Measurements from ENCODE around the gene WSB1.

Gene WSB1

DNA sequence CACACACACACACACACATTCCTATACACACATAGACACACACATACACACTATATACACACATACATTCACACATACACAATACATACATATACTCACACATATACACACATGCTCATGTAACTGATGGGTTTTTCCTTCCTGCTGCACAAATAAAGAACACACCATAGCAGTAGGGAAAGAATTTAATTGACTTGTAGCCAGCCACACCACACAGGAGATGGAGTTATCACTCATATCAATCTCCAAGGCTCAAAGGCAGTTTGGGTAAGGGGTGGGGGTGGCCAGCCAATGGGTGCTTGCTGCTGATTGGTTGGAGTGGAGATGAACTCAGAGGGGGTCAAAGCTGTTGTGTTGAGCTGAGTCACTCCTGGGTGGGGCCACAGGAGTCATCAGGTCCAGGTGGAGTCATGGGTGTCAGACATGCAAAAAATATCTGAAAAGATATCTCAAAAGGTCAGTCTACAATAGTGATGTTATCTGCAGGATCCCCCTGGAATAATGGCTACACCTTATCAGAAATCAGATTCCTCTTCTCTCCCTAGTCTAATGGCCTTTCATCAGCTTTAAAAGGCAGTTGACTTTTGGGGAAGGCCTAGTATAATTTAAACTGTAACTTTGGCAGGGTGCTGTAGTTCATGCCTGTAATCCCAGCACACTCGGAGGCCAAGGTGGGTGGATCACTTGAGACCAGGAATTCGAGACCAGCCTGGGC is 46.1 kb downstream of the WSB1 start:
- DNase-seq = no peak

DNA sequence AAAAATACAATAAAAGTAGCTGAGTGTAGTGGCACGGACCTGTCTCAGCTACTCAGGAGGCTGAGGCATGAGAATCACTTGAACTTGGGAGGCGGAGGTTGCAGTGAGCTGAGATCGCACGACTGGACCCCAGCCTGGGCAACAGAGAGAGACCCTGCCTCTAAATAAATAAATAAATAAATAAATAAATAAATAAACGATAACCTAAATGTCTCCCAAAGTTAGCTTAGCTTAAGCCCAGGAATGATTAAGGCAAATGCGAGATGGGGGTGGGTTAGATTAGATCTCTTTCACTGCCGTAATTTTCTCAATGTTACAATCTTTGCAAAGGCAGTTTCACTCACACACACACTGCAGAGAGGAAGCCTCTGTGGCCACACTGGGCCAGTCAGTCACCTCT is 46.7 kb downstream of the WSB1 start:
- no peak for DNase-seq

DNA sequence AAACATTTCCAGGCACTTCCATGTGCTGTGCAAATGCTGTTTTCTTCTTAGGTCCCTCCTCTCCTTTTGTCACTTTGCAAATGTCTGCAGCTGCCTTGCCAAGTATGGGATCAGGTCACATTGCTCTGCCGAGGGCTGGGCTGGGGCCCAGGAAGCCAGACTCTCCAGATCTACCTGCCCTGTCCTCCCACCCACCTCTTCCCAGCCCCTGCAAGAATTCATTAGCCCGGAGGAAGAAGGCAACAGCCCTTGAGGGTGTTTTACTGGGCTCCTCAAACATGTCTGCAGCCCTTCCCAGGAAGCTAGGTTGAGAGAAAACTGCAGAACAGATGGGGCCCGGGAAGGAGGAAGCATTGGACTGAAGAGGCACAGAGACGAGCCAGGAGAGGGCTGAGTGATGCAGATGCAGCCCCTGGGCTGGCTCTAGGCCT is 47.1 kb downstream of the WSB1 start:
- peak; percentile 37 for DNase-seq

DNA sequence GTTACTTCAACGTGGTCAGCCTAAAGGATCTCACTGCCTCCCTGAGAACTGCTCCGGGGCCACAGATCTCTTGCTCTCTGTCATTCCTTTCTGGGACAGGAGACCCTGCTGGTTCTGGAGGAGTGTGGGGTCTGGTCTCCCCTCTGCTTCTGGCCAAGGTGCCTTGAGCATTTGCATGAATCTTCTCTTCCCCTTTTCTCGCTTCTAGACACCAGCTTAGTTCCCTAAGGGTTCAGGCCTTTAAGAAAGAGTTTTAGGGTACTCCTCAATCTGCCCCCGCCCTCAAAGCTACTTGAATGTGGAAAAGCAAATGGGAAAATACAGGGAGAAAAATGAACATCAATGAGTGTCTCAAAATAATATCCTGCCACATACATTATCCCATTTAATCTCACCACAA is 48.1 kb downstream of the WSB1 start:
- no peak for DNase-seq

DNA sequence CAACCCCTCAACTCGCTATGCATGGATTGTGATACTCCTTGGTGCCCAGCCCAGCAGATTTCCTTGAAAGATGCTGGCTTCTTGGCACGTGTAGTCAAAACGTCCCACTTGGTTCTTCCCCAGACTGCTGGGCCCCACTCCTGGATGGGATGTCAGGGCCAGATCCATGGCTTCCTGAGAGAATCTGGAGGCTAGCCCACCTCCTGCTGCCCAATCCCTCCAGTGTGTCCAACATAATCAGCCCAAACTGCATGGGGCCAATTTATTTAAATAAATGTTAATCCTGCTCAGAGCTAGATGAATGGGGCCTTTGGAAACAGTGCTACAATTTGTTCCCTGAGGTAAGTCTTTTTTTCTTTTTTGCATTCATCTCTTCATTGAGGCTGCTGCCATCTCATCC is 49.4 kb downstream of the WSB1 start:
- no peak for DNase-seq

DNA sequence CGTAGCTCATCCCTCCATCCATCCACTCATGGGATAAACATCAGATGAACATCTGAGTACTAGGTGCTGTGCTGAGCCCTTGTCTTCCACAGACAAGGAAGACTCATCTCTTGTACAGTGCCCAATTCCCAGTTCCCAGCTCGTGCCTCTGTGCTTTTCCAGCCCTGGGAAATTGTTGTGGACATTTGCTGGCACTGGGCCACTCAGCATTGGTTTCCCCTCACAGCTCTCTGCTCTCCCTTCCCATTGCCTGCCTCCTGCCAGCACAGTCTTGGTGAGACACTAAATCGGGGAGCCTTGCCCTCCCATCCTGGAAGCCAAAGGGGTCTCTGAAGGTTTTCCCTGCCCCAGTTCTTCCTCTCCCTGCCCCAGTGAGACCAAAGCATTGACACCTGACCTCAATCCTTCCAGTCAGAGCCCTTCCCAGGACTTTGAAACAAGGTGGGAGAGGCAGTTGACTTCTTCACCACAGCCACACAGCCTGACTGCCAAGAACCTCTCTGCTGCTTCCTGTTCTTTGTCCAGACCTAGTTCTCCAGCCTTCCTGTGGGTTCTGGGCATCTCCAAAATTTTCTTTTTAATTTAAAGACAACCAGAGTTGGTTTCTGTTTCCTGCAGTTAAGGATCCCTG is 50.2 kb downstream of the WSB1 start:
- DNase-seq = peak; percentile 46

DNA sequence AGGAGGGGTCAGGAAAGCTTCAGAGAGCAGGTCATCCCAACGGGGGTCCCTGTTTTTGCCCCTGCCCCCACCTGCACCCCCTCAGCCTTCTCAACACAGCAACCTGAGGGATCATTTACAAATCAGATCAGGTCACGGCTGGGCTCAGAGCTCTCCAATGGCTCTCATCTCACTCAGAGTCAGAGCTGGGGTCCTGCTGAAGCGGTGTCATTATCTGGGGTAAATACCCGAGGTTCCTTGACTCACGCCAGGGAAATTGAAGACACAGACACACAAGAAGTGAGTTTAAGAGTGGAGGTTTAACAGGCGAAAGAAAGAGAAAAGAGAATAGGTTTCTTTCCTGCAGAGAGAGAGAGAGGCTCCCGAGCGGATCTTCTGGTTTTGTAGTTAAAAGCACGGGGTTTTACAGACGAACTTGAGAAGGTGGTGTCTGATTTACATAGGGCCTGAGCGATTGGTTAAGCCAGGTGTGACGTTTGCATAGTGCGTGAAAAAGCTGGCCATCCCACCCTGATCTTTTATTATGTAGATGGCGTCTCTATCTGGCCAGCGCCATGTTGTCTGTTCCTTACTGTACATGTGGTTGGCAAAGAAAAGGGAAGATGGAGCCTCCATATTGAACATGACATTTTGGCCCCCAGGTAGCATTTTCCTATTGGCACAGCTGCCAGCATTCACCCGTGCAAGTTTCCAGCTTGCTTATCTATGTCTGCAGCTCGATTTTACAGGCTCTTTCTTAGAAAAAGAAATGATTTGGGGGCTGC is 51.4 kb downstream of the WSB1 start:
- peak; percentile 92 for DNase-seq

DNA sequence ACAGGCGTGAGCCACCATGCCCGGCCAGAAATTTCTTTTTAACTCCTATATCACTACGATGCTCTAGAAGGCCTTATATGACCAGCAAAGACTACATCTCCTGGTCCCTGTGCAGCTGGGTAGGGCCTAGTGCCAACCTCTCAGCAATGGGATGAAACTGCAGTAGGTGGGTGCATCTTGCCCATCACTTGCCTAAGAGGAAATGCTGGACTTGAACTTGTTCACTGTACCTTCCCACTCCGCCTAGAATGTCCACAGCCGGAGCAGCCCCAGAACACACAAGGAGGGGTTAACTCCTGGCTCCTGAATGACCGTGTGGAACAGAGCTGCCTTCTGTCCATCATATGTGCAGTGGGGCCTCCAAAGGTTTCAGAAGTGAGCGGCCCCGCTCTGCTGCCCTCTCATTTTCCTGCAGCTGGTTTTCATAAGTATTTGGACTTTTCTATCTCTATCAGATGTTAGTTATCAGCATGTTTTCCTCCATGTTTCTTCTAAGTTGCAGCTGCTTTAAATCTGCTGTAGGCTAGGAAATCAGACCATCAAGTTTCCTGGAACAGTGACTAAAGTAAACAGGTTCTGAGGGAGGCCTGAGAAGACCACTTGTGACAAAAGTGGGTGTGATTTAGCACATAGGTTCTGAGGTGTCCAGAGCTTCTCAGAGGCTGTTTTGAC is 52.5 kb downstream of the WSB1 start:
- no peak for DNase-seq

DNA sequence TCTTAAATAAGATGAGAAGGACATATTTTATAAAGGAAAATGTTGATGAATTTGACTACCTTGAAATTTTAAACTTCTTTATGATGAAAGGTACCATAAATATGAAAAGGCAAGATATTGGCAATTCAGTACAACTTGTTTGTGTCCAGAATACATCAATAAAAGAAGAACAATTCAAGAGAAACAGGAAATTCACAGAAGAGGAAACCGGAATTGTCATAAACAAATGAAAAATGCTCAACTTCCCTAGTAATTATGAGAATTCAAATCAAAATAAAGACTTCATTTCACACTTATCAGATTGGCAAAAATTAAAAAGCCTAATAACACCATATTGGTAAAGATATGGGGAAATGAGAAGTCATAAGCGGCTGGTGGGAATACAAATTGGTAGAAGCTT is 54.3 kb downstream of the WSB1 start:
- DNase-seq = no peak

DNA sequence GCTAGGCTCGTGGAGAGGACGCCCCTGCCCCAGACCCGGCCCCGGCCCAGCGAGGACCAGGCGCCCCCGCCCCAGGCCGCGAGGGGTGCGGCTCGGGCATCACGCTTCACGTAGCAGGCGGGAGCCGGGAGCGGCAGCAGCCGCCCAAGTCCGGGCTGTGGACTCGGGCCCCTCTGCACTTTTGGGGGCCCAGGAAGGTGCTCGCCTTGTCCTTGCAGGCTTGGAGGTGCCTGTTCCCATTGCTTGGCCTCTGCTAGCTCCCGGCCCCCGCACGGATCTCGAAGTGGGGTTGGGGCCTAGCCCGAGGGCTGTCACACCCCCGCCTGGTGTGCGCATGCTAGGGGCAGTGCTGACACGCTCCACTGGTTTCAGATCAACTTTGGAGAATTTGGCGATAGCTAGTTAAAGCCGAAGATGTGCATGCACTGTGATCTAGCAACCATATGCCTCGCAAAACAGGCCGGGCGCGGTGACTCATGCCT is 55.7 kb downstream of the WSB1 start:
- no peak for DNase-seq

DNA sequence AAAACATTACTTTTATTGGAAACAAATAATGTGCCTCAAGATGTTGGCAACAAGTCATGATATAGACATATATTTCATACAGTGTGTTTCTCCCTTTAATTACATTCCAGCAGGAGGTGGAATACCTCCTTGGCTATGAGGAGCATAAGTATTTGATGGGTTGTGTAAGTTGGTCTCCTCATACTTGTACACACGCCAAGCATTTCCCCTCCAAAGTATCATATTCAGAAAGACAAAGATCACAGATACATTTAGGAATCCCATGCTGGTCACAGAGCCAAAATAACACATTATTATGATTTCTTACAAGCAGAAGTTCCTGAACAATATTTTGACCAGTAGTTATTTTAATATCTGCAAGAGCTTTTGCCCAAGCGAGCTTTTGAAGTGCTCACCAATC is 57.8 kb downstream of the WSB1 start:
- no peak for DNase-seq

DNA sequence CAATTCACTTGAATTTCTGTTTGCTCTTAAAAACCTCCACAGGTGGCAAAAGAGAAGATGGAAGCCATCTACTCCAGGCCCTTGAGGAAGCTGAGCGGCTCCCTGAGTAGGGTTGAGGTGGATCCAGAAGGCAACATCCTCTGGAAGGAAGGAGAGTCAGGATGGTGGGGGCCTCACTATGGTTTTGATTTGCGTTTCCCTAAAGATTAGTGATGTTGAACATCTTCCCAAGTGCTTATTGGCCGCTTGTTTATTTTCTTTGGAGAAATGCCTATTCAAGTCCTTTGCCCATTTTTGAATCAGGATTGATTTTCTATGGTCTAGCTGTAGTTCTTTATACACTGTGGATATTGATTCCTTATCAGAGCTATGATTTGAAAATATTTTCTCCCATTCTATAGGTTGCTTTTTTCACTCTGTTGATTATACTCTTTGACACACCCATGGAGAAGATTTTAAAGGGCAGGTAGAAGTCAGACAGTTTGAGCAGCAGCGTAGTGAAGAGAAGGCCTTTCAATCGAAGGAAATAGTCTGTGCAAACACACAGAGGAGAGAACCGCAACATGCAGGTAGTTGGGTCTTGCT is 58.6 kb downstream of the WSB1 start:
- no peak for DNase-seq

DNA sequence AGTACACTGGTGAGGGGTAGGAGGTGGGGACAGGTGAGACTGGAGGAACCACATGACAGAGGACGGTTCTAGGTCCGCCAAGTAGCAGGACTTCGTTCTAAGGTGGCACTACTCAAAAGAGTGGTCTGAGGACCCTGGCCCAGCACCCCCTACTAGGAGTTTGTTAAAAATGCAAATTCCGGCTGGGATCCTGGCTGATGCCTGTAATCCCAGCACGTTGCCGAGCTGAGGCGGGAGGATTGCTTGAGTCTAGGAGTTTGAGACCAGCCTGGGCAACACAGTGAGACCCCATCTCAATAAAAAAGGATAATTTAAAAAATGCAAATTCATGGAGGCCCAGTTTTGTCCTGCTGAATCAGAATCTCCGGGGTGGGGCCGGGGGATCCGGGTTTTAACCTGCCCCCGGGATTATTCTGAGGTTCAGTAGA is 59.1 kb downstream of the WSB1 start:
- DNase-seq = no peak

DNA sequence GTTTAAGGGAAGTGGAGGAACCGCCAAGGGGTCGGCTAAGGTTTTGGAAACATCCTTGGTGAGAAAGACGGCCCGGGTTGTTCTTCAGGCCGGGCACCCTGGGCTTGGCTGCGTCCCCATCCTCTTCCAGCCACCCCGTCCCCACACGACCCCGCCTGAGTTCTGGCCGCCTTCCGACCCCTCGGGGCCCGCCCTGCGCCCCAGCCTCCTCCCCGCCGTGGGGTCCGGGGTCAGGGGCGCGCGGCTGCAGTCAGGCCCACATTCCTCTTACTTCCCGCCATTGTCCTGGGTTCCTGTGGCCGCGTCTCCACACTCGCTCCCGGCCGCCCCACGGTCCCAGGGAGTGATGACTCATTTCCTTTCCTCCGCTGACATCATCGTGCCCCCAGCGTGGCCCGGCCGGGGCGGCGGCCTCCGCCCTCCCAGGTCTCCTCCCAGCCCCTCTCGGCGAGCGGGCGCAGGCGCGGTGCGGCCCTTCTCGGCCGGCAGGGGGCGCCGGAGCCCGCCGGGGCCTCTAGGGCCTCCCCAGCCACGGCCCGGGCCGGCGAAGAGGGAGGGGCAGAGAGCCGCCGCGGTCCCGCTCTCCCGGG is 59.6 kb downstream of the WSB1 start:
- DNase-seq = peak; percentile 78

DNA sequence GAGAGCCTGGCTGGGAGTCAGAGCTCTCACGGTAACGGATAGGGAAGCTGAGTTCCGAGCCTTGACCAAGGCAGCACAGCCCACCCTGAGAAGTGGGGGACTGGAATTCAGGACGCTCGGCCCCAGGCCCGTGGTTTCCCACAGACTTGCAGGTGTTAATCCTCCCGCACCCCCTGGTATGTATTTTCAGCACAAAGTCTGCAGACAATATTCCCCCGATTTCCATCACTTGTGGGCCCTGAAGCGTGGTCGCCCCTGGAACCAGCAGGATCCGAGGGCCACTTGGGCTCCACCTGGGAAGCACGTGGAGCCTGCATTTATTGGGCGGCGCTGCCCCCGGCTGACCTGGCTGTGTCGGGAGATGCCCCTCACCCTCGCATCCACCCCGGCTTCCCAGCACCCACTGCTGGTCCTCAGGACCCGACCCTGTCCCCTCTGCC is 60.2 kb downstream of the WSB1 start:
- DNase-seq = no peak

DNA sequence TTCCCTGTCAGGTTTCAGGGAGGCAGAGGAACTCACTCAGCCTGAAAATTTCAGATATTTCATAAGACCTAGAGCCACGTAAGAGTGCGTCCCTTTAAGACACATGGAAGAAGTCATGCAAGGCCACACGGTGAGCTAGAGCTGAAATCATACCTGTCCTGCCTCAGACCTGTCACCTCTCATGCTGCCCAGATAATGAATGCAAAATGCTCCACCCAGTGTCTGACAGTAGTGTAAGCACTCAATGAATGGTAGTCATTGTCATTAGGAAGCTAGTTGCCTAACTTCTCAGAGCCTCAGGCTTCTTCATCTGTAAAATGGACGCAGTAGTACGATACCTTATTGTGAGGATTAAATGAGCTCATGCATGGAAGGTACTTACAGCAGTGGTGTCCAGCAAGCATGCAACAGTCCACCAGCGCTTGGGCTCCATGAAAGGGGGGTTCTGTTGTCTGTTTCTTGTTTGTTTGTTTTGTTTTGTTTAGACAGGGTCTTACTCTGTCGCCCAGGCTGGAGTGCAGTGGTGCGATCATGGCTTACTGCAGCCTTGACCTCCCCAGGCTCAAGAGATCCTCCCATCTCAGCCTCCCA is 60.7 kb downstream of the WSB1 start:
- no peak for DNase-seq

DNA sequence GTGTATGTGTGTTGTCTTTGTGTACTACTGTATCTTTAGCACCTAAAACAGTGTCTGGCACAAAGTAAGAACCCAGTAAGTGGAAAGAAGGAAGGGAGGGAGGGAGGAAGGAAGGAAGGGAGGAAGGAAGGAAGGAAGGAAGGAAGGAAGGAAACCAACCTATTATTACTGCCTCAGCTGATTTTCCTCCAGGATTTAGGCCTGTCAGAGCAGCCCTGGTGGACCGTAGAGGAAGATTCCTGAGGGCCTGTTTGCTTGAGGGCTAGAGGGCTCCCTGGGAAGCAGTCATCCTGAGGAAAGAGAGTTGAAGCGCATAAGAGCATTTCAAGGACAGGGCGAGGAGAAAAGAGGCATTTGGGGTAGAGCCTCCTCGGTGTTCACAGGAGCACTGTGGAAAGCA is 61.5 kb downstream of the WSB1 start:
- no peak for DNase-seq

DNA sequence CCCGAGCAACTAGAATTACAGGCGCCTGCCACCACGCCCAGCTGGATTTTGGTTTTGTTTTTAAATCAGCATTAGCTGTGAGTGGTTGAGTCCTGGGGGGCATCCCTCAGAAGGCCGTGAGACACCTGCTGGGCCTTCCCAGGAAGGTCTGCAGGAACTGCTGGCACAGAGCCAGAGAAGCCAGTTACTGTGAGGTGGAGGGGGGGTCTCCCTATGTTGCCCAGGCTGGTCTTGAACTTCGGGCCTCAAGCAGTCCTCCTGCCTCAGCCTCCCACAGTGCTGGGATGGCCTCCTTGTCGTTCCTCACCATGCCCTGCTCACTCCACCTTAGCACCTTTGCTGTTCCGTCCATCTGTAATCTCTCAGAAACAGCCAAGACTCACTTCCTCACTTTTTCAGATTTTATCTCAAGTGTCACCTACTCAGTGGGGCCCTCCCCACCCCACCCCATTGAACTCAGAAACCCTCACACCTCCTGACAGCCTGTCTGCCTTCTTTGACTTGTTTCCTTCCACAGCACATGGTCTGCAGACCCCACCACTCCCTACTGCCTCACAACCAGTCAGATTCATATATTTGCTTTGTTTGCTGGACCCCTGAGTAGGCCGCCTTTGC is 62.3 kb downstream of the WSB1 start:
- DNase-seq = no peak

DNA sequence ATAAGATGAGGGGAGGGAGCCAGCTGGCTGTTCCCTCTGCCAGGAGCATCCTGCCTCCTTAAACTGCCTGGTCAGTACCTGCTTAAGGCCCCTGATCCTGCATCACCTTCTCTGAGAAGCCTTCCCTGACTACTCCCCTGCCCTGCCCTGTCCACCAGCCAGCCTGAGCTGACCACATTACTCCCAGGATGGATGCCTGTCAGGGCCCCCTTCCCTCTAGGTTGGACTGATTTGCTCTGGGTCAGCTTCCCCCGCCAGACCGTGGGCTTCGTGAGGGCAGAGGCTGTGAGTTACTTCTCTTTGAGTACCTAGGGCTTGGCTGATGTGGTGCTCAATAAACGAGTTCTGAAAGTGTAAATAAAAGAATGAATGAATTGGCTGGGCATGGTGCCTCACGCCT is 63.3 kb downstream of the WSB1 start:
- DNase-seq = no peak

DNA sequence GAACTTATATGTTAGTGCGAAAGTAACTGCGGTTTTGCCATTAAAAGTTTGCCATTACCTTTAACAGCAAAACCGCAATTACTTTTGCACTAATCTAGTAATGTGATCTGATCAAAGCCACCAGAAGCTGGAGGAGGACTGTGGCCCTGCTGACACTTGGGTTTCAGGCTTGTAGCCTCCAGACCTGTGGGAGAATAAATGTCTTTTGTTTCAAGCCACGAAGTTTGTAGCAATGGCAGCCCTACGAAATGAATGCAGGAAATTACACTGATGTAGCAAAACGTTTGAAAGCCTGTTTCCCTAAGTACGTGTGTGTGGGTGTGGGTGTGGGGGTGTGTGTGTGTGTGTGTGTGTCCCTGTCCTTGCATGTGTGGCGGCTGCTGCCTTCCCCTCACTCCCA is 66.6 kb downstream of the WSB1 start:
- DNase-seq = no peak

DNA sequence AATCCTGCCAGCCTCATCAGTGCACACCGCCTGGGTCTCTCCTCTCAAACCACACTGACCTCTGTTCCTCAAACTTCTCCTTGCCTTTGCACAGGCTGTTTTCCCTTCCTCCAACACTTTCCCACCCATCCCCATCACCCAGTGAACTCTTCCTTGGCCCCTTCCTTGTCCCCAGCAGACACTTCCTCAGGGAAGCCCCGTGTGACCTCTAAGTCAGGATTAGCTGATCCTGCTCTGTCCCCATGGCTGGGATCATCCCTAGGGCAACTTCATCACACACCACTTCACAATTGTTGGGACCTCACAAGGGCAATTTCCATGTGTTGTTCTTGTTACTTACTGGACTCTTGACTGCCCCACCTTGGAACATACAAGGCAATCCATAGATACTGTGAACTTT is 67.8 kb downstream of the WSB1 start:
- DNase-seq = no peak

DNA sequence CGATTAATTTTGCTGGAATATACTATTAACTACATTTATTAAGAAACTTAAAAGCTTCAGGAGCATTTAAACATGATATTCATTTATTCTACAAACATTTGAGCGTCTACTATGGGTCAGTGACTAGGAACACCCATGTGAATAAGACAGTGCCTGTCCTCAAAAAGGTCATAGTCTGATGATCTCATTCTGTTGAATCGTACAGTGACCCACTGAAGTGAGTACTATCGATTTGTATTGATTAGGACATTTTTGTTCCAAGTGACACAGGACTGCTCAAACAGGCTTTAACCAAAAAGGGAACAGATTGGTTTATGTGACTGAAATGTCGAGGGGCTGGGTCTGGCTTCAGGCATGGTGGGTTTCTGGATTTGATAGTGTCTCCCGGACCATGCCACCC is 68.6 kb downstream of the WSB1 start:
- no peak for DNase-seq

All from NCI-H2029 (cell line).